Endothelial cell of umbilical vein (primary cell): ENCODE results near the gene CD109.

Source experiments
- EZH2 ChIP-seq: IDR thresholded peaks from 2 replicates; pipeline ENCODE4 v1.6.1; 2012; ENCODE audit warnings: borderline replicate concordance, low read depth, mild to moderate bottlenecking, moderate library complexity, low read length, inconsistent platforms; ENCODE audit not compliant: severe bottlenecking
- FOS ChIP-seq: IDR thresholded peaks from 2 replicates; pipeline ENCODE4 v1.6.1; 2011; ENCODE audit warnings: mild to moderate bottlenecking, low read length, moderate library complexity, borderline replicate concordance; ENCODE audit not compliant: insufficient read depth
- JUN ChIP-seq: IDR thresholded peaks from 2 replicates; pipeline ENCODE4 v1.6.1; 2011; ENCODE audit warnings: borderline replicate concordance, low read depth; ENCODE audit not compliant: insufficient read length, insufficient read depth
- POLR2A ChIP-seq: IDR thresholded peaks from 2 replicates; pipeline ENCODE4 v1.6.1; 2012; ENCODE audit warnings: low read depth, mild to moderate bottlenecking, control low read depth, low read length
- POLR2AphosphoS5 ChIP-seq: IDR thresholded peaks from 2 replicates; pipeline ENCODE4 v1.6.1; 2012; ENCODE audit warnings: low read depth, mild to moderate bottlenecking, control low read depth, low read length, moderate library complexity; ENCODE audit not compliant: insufficient read depth
- TF ChIP-seq, protein P1 (sequence below), 2 donors: IDR thresholded peaks; 1 replicate in 1 of 2; 2 replicates in 1 of 2; pipeline ENCODE4 v1.5.1; 2011; ENCODE audit warnings: low read length in 2 of 2, mild to moderate bottlenecking in 2 of 2, moderate library complexity in 2 of 2, control low read depth in 1 of 2, inconsistent platforms in 1 of 2, low read depth in 1 of 2; ENCODE audit not compliant: insufficient read depth in 1 of 2; ENCODE audit errors: extremely low read depth in 1 of 2
- TF ChIP-seq, protein P2 (sequence below): IDR thresholded peaks from 2 replicates; pipeline ENCODE4 v1.6.1; 2011; ENCODE audit not compliant: insufficient read depth, insufficient read length

DNA sequence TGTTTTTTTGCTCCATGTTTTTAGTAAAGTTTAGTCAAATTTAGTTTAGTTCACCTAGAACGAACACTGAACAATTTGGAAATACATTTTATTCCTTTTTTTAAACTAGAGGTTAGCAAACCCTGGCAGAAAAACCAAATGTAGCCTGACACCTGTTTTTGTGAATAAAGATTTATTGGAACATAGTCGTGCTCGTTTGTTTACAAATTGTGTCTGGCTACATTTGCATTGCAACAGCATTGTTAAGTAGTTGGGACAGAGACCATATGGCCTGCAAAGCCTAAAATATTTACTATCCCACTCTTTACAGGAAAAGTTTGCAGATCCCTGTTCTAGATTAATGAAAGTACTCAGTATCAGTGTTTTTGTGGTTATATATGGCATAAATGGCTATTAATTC, 56.9 kb downstream of the CD109 start:
- TF ChIP-seq EZH2: no peak
- no peak for TF ChIP-seq JUN
- TF ChIP-seq, protein P1, sequence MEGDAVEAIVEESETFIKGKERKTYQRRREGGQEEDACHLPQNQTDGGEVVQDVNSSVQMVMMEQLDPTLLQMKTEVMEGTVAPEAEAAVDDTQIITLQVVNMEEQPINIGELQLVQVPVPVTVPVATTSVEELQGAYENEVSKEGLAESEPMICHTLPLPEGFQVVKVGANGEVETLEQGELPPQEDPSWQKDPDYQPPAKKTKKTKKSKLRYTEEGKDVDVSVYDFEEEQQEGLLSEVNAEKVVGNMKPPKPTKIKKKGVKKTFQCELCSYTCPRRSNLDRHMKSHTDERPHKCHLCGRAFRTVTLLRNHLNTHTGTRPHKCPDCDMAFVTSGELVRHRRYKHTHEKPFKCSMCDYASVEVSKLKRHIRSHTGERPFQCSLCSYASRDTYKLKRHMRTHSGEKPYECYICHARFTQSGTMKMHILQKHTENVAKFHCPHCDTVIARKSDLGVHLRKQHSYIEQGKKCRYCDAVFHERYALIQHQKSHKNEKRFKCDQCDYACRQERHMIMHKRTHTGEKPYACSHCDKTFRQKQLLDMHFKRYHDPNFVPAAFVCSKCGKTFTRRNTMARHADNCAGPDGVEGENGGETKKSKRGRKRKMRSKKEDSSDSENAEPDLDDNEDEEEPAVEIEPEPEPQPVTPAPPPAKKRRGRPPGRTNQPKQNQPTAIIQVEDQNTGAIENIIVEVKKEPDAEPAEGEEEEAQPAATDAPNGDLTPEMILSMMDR (IDR thresholded peaks at IDR 0.05; ENCODE audit: extremely low read depth in 1 of 2, insufficient read depth in 1 of 2, low read depth in 1 of 2, low read length in 2 of 2): no peak
- no peak for TF ChIP-seq POLR2AphosphoS5
- no peak for TF ChIP-seq FOS
- TF ChIP-seq POLR2A: no peak
- TF ChIP-seq, protein P2, sequence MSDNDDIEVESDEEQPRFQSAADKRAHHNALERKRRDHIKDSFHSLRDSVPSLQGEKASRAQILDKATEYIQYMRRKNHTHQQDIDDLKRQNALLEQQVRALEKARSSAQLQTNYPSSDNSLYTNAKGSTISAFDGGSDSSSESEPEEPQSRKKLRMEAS: no peak
